HepG2 (cell line): Measurements from ENCODE around the gene DNAJB5. TPM values are rescaled to one million over a fixed set of nuclear protein-coding genes. Genes with fewer than 3 reads are reported as not detected.
A peak's percentile ranks its signal among the peaks of the same experiment; 100 is the strongest.

Experiments
- ARID2 ChIP-seq: sonication (generic); formaldehyde crosslinking; IDR thresholded peaks from 2 replicates; pipeline ENCODE4 v1.8.1; 2022; ENCODE audit warnings: mild to moderate bottlenecking, missing genetic modification reagents, borderline replicate concordance
- KLF9 ChIP-seq: IDR thresholded peaks from 2 replicates; pipeline ENCODE4 v1.6.1; 2016; ENCODE audit warnings: low read depth
- MAZ ChIP-seq, 2 experiments: sonication (generic) in 1 of 2; formaldehyde crosslinking in 1 of 2; IDR thresholded peaks; 2 replicates each; pipeline versions ENCODE4 v1.5.0 to v1.6.1; 2012 to 2020; ENCODE audit warnings: low read depth in 2 of 2, mild to moderate bottlenecking in 2 of 2, borderline replicate concordance in 1 of 2, improper control_type of control experiment in 1 of 2, low read length in 1 of 2, missing genetic modification reagents in 1 of 2, moderate library complexity in 1 of 2
- RBM39 ChIP-seq: fragments of 200-400 bp; formaldehyde crosslinking; IDR thresholded peaks from one replicate; pipeline ENCODE4 v1.6.1; 2018; ENCODE audit warnings: antibody characterized with exemption, mild to moderate bottlenecking, low read depth, low read length; ENCODE audit not compliant: poor library complexity, severe bottlenecking
- SP1 ChIP-seq, 2 experiments: fragments of 450-650 bp in 1 of 2; sonication (generic) in 1 of 2; formaldehyde crosslinking in 1 of 2; IDR thresholded peaks; 2 replicates each; pipeline versions ENCODE4 v1.4.0 to v1.6.1; 2016 to 2020; ENCODE audit warnings: missing genetic modification reagents in 1 of 2
- SP2 ChIP-seq: sonication (generic); formaldehyde crosslinking; IDR thresholded peaks from 2 replicates; pipeline ENCODE4 v1.5.1; 2020; ENCODE audit warnings: mild to moderate bottlenecking, missing genetic modification reagents
- TBX3 ChIP-seq: fragments of 450-650 bp; IDR thresholded peaks from 2 replicates; pipeline ENCODE4 v1.6.1; 2017; ENCODE audit warnings: antibody characterized with exemption, mild to moderate bottlenecking, inconsistent platforms, borderline replicate concordance
- ZNF230 ChIP-seq: sonication (generic); formaldehyde crosslinking; IDR thresholded peaks from 2 replicates; pipeline ENCODE4 v1.4.0; 2020; ENCODE audit warnings: mild to moderate bottlenecking, missing genetic modification reagents
- ZNF468 ChIP-seq: sonication (generic); formaldehyde crosslinking; IDR thresholded peaks from 2 replicates; pipeline ENCODE4 v1.8.0; 2022; ENCODE audit warnings: mild to moderate bottlenecking, moderate library complexity, missing genetic modification reagents
- ZNF672 ChIP-seq: sonication (generic); formaldehyde crosslinking; IDR thresholded peaks from 2 replicates; pipeline ENCODE4 v1.8.1; 2022; ENCODE audit warnings: missing genetic modification reagents
- polyA plus RNA-seq, 8 experiments: library from polyadenylated mRNA; depleted of rRNA in 3 of 8; stranded (reverse) in 7 of 8; unstranded in 1 of 8; fragments of >200 nt; fragmentation: Illumina TruSeq in 4 of 8; extraction: Trizol in 4 of 8; gene quantifications; 2 replicates each; pipeline versions ENCODE4 v1.2.1 to v1.2.3, GENCODE V29; 2011 to 2016; ENCODE audit warnings: low read depth in 4 of 8, missing spikeins in 1 of 8, mixed read lengths in 1 of 8; ENCODE audit not compliant: insufficient read depth in 1 of 8
- total RNA-seq, 5 experiments: library from RNA; depleted of rRNA; stranded (reverse); fragments of >200 nt; fragmentation: Illumina TruSeq; extraction: Trizol; gene quantifications; 2 replicates each; pipeline ENCODE4 v1.2.3, GENCODE V29; 2016; ENCODE audit warnings: low read depth in 1 of 5
- TF ChIP-seq, protein P1 (sequence below): sonication (generic); formaldehyde crosslinking; IDR thresholded peaks from 2 replicates; pipeline ENCODE4 v1.5.1; 2020; ENCODE audit warnings: missing genetic modification reagents, mild to moderate bottlenecking, borderline replicate concordance
- TF ChIP-seq, protein P2 (sequence below): IDR thresholded peaks from 2 replicates; pipeline ENCODE4 v1.6.1; 2016; ENCODE audit warnings: mild to moderate bottlenecking
- TF ChIP-seq, protein P3 (sequence below): sonication (generic); IDR thresholded peaks from 2 replicates; pipeline ENCODE4 v1.6.1; 2016; ENCODE audit warnings: low read depth, borderline replicate concordance
- TF ChIP-seq, protein P4 (sequence below): sonication (generic); formaldehyde crosslinking; IDR thresholded peaks from 2 replicates; pipeline ENCODE4 v1.4.0; 2020; ENCODE audit warnings: missing genetic modification reagents, borderline replicate concordance
- TF ChIP-seq, protein P5 (sequence below): sonication (generic); formaldehyde crosslinking; IDR thresholded peaks from 2 replicates; pipeline ENCODE4 v1.8.1; 2023; ENCODE audit warnings: mild to moderate bottlenecking, missing genetic modification reagents

DNAJB5 gene
- total and polyA plus RNA-seq, 2 of the 13 experiments (the other 11 are each of a cell fraction or from before 2014, with no cell fraction given), result 0.40 to 0.69 TPM

DNA sequence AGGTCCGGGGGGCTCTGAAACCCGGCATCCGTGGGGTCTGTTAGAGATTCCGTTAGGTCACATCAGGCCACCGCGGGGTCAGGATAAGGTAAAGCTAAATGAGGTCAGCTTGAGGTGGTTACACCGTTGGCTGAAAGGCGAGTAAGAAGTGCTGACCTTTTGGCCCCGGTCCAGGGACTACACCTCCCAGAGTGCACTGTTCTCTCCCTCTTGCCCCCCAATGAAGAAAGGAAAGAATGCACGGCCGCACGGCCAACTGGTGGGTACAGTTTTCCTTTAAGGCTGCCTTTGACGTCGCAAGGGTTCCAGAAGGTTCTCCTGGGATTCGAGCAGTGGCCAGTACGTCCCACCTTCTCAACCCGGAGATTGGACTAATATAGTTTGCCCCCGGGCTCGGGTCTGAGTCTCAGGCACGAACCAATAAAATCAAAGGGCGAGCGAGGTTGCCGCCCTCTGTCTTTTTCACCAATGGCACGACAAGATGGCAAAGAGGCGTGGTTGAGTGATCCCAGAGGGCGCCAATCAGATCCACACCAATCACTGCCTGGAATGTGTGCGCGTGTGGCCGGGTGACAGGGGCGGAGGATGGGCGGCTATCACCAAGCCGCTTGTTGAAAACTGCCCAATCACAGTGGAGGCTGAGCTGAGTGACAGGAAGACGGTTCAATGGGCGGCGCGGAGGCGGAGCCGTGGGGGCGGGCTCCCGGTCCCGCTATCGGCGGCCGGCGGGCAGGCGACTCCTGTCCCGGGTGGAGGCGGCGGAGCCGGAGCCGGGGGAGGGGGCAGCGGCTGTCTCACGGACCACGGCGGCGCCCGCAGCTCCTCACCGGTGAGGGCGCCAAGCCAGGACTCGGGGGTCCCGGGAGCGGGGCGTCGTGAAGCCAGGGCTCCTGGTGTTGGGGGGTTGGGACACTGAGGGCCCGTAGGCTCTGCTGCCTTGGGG lies at the start of gene DNAJB5 (continued):
- TF ChIP-seq, protein P1, sequence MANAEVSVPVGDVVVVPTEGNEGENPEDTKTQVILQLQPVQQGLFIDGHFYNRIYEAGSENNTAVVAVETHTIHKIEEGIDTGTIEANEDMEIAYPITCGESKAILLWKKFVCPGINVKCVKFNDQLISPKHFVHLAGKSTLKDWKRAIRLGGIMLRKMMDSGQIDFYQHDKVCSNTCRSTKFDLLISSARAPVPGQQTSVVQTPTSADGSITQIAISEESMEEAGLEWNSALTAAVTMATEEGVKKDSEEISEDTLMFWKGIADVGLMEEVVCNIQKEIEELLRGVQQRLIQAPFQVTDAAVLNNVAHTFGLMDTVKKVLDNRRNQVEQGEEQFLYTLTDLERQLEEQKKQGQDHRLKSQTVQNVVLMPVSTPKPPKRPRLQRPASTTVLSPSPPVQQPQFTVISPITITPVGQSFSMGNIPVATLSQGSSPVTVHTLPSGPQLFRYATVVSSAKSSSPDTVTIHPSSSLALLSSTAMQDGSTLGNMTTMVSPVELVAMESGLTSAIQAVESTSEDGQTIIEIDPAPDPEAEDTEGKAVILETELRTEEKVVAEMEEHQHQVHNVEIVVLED (CRISPR knock-in tag), result peak; percentile 51; the same call in 1 of the 2 replicates
- TF ChIP-seq ZNF230 (CRISPR knock-in tag), result no peak
- TF ChIP-seq SP1 (IDR thresholded peaks at IDR 0.05), result peak; percentile 24; the same call in 1 of the 2 replicates
- TF ChIP-seq SP1 (CRISPR knock-in tag; IDR thresholded peaks at IDR 0.05), result peak; percentile 96
- TF ChIP-seq ZNF468 (CRISPR knock-in tag), result no peak
- TF ChIP-seq MAZ (IDR thresholded peaks at IDR 0.05; ENCODE audit: borderline replicate concordance, low read depth, low read length), result peak; percentile 46; the same call in 1 of the 2 replicates
- TF ChIP-seq MAZ (CRISPR knock-in tag; IDR thresholded peaks at IDR 0.05; ENCODE audit: low read depth), result 0 out of 2 replicates have a peak, but pooled peaks have one; percentile 27
- peak; percentile 98 for TF ChIP-seq SP2
- peak; percentile 72 for TF ChIP-seq TBX3
- TF ChIP-seq, protein P2, sequence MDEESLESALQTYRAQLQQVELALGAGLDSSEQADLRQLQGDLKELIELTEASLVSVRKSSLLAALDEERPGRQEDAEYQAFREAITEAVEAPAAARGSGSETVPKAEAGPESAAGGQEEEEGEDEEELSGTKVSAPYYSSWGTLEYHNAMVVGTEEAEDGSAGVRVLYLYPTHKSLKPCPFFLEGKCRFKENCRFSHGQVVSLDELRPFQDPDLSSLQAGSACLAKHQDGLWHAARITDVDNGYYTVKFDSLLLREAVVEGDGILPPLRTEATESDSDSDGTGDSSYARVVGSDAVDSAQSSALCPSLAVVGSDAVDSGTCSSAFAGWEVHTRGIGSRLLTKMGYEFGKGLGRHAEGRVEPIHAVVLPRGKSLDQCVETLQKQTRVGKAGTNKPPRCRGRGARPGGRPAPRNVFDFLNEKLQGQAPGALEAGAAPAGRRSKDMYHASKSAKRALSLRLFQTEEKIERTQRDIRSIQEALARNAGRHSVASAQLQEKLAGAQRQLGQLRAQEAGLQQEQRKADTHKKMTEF (CRISPR knock-in tag), result peak; percentile 36; the same call in 1 of the 2 replicates
- TF ChIP-seq, protein P3, sequence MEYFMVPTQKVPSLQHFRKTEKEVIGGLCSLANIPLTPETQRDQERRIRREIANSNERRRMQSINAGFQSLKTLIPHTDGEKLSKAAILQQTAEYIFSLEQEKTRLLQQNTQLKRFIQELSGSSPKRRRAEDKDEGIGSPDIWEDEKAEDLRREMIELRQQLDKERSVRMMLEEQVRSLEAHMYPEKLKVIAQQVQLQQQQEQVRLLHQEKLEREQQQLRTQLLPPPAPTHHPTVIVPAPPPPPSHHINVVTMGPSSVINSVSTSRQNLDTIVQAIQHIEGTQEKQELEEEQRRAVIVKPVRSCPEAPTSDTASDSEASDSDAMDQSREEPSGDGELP, result peak; percentile 24; the same call in 1 of the 2 replicates
- TF ChIP-seq KLF9 (CRISPR knock-in tag), result no peak
- TF ChIP-seq RBM39, result no peak
- TF ChIP-seq ZNF672 (CRISPR knock-in tag), result no peak
- TF ChIP-seq, protein P4, sequence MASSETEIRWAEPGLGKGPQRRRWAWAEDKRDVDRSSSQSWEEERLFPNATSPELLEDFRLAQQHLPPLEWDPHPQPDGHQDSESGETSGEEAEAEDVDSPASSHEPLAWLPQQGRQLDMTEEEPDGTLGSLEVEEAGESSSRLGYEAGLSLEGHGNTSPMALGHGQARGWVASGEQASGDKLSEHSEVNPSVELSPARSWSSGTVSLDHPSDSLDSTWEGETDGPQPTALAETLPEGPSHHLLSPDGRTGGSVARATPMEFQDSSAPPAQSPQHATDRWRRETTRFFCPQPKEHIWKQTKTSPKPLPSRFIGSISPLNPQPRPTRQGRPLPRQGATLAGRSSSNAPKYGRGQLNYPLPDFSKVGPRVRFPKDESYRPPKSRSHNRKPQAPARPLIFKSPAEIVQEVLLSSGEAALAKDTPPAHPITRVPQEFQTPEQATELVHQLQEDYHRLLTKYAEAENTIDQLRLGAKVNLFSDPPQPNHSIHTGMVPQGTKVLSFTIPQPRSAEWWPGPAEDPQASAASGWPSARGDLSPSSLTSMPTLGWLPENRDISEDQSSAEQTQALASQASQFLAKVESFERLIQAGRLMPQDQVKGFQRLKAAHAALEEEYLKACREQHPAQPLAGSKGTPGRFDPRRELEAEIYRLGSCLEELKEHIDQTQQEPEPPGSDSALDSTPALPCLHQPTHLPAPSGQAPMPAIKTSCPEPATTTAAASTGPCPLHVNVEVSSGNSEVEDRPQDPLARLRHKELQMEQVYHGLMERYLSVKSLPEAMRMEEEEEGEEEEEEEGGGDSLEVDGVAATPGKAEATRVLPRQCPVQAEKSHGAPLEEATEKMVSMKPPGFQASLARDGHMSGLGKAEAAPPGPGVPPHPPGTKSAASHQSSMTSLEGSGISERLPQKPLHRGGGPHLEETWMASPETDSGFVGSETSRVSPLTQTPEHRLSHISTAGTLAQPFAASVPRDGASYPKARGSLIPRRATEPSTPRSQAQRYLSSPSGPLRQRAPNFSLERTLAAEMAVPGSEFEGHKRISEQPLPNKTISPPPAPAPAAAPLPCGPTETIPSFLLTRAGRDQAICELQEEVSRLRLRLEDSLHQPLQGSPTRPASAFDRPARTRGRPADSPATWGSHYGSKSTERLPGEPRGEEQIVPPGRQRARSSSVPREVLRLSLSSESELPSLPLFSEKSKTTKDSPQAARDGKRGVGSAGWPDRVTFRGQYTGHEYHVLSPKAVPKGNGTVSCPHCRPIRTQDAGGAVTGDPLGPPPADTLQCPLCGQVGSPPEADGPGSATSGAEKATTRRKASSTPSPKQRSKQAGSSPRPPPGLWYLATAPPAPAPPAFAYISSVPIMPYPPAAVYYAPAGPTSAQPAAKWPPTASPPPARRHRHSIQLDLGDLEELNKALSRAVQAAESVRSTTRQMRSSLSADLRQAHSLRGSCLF (CRISPR knock-in tag), result no peak
- no peak for TF ChIP-seq ARID2 (CRISPR knock-in tag)
- TF ChIP-seq, protein P5, sequence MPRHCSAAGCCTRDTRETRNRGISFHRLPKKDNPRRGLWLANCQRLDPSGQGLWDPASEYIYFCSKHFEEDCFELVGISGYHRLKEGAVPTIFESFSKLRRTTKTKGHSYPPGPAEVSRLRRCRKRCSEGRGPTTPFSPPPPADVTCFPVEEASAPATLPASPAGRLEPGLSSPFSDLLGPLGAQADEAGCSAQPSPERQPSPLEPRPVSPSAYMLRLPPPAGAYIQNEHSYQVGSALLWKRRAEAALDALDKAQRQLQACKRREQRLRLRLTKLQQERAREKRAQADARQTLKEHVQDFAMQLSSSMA (CRISPR knock-in tag), result no peak
